GM19467 (cell line): ENCODE results near the gene ANKS1A.
A peak's percentile ranks its signal among the peaks of the same experiment; 100 is the strongest.
"Not testable (repeated sequence)": the region's sequence is repeated elsewhere in the genome, so short reads cannot be mapped to it uniquely, and the experiment has no call there.

Source experiments
- ATAC-seq: cut with Tn5 transposase; IDR thresholded peaks from one replicate; pipeline ENCODE4 v1.9.1; 2021; ENCODE audit warnings: mild to moderate bottlenecking, moderate library complexity; ENCODE audit not compliant: unreplicated experiment

The ANKS1A gene

DNA sequence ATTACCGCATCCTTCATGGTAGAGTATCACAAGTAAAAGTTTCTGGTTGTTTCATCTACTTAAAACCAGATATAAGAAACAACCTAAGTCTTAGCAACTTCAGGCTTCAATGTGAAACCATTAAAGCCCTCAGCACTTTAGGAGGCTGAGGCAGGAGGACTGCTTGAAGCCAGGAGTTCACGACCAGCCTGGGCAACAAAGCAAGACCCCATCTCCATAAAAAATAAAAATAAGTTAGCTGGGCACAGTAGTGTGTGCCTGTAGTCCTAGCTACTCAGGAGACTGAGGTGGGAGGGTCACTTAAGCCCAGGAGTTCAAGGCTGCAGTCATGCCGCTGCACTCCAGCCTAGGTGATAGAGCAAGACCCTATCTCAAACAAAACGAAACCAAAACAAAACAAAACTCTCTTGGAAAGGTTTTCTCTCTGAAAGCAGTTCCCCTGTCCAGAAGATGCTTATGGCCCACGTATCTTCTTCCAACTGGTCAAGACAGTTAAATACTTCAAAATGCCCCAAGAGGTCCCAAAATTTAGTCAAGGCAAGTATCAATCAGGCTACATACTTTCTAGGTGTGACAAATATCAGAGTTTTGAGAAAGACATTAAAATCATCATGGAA, 11.1 kb upstream of the ANKS1A start:
- ATAC-seq: no peak

DNA sequence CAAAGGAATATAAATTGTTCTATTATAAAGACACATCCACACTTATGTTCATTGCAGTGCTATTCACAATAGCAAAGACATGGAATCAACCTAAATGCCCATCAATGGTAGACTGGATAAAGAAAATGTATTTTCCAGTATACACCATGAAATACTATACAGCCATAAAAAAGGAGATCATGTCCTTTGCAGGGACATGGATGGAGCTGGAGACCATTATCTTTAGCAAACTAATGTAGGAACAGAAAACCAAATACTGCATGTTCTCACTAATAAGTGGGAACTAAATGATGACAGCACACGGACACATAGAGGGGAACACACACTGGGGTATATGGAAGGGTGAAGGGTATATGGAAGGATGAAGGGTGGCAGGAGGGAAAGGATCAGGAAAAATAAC, 5.0 kb upstream of the ANKS1A start:
- not testable (repeated sequence) for ATAC-seq

DNA sequence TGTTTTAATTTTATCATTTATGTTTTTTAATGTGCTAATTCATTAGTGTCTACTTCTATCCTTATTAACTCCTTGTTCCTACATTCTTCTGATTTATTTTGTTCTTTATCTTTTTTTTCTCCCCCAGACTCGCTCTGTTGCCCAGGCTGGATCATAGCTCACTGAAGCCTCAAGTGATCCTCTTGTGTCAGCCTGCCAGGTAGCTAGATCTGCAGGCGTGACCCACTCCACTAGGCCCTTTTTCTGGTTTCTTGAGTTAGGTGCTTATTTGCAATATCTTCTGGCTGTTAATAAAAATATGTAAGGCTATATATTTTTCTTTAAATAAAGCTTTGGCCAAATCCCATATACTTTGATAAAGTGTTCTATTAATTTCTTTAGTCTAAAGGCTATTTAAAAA, 4.1 kb upstream of the ANKS1A start:
- no peak for ATAC-seq

DNA sequence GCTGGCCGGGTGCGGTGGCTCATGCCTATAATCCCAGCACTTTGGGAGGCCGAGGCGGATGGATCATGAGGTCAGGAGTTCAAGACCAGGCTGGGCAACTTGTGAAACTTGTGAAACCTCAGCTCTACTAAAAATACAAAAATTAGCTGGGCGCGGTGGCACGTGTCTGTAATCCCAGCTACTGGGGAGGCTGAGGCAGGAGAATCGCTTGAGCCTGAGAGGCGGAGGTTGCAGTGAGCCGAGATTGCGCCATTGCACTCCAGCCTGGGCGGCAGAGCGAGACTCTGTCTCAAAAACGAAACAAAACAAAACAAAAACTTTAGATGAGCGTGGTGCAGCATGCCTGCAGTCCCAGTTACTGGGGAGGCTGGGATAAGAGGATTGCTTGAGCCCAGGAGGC, 3.2 kb upstream of the ANKS1A start:
- ATAC-seq: not testable (repeated sequence)

DNA sequence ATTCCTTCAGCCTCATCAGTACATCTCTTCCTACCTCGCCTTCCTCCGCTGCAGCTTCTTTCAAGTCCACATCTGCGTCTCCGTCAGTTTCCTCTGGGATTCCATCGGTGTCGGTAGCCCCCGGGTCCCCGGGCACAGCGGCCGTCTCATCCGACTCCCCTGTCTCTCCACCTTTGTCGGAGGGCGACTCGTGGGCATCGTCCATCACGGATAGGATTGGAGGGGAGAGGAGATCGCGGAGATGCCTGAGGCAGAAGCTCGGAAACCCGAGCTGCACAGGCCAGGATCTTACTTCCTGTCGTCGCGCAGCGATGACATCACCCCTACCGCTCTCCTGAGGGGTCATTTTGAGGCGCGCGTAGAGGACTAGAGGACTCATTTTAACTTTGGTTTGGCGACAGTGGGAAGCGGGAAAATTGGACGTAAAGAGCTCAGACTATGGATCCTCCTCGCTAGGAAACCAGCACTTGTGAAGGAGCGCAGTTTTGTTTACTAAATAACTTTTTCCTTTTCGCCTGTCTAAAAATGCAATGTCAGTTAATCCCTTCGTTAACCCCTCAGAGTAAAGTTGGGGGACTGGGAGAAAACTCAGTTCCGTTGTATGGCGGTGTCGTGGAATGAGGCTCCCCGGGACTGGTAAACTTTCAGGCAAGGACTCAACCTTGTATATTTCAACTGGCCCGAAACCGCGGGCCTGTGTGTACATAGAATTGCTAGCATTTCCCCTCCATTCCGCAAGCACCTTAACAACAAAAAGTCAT, 1.1 kb upstream of the ANKS1A start, which contains the start of gene TAF11:
TSS of gene TAF11 (minus strand) at position 290 of the 761 bp plus-strand sequence. CDS start at position 205, 85 bp downstream.
- ATAC-seq: peak; percentile 72

DNA sequence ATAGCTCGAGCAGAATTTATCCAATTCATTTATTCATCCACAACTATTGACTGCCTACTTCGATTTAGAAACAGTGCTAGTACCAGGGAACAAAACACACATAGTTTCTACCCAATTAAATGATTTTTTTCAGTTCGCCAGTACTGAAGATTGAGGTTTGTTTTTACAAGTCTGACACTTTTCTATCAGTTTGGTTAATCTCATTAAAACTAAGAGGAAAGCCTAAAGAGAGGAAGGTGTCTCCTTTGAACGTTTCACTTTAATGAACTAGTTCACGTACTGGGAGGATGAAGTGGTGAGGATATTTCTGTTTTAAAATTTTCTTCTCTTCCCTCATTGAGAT, 570 bp upstream of the ANKS1A start:
- ATAC-seq: no peak

DNA sequence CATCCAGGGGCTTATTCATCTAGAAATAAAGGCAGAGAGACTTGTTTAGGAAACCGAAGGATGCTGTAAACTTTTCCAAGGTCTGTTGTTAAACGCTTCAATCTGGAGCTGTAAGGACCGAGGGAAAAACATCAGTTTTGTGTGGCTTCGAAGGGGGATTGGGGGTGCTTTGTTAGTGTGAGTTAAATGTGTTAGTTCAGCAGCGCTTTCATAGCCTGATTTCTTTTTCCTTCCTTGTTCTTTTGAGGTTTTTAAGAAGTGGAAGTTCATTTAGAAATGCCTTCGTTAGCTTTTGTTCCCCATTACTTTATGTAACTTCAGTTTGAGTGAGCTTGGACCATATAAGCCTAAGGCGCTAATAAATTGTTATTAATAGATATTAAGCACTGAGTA, 1.5 kb downstream of the ANKS1A start:
- ATAC-seq: no peak

DNA sequence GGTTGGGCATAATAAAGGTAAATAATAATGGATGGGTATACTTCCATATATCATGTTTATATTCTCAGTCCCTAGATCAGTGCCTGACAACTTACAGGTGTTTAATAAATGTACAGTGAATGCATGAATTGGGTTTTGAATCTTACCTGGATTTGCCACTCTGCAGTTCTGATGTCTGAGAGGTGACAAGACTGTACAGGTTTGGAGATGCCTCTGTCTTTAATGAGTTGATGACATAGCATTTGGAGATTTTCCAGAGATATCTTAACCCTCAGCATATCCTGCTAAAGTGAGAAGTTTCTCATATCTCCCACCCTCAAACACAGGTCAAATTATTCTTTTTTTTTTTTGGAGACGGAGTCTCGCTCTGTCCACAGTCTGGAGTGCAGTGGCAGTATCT, 2.2 kb downstream of the ANKS1A start:
- ATAC-seq: no peak

DNA sequence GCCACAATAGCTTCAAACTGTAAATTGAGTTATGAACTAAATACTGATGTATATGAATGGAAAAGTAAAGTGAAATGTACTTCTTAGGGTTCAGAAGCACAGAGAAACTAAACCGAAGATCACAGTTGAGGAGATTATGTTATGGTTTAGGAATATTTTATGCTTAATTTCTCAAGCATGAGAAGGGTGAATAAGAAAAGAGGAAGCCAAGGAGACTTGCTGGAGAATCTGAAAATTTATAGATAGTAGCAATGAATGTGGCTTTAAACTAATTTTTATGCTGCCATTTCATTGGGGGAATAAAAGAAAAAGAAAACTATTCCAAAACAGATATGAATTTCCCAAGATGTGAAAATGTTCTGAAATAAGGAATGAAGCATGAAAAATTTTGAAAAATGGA, 5.6 kb downstream of the ANKS1A start:
- no peak for ATAC-seq

DNA sequence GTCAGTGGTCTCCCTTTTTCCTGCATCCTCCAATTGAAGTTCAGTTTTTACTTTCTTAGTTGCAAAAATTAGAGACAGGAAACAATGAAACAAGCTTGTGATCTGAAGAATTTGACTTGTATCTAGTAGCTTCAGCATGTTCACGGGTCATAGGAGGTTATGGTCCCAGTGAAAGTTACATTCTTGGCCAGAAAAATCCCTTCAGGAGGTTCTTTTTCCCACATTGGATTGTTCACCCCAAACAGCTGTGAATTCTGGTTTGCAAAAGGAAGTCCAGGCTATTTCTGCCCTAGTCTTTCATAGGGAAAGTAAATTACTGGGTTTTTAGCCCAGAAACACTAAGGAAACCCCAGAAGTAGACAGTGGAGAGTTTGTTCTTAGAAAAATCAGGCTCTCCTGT, 8.1 kb downstream of the ANKS1A start:
- no peak for ATAC-seq

DNA sequence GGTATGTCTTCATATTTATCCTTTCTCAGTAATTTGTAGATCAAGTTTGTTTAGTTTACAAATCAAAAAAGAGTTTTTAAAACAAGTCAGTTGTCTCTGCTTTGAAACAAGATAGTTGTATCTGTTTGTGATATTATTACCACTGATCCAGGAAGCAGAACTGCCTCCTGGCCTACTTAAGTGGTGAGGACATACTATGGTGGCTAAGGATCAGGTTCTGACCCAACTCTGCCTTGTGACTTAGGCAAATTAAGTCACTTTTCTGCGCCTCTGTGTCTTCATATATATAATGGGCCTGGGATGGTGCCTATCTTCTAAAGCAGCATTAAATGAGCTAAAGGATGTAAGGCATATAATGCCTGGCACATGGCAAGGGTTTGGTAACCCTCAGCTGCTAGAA, 8.7 kb downstream of the ANKS1A start:
- no peak for ATAC-seq

DNA sequence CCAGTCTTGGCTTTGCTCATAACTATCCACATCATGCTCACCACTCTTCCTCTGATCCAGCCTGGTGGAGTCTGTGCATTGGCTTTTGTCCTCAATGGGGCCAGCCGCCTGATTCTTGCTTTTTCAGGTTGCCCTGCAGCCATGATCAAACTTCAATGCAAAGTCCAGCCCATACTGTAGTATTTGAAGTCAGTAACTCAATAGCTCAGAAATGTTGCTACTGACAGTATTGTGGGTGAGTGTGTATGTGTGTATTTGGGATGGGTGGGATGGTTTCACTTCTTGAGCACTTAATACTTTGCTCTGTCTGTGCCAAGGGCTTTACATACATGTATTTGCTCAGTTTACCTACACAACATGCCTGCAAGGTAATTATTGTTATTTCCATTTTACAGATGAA, 10.7 kb downstream of the ANKS1A start:
- not testable (repeated sequence) for ATAC-seq

DNA sequence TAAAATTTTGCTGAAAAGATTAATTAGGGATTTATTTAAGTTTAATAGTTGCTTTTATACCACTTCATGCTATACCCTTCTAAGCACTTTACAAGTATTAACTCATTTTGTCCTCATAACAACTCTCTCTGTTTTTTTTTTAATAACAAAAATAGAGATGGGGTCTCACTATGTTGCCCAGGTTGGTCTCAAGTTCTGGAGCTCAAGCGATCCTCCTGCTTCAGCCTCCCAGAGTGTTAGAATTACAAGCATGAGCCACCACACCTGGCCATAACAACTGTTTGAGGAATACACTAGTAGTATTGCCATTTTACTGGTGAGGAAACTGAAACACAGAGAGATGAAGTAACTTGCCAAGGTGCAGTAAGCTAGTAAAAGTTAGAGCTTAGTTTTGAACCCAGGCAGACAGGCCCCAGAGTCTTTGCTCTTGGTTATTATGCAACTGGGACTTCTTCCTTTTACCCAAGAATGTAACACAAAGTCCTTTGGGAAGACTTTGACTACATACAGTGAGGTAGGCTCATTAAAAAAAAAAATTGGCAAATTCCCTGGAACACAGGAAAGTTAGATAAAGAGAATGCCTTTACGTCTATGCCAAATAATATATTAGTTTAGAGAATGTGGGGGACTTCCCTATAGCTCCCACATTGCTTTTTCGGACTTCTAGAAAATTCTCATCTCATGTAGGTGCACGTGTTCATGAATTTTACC, 11.4 kb downstream of the ANKS1A start:
- ATAC-seq: no peak

DNA sequence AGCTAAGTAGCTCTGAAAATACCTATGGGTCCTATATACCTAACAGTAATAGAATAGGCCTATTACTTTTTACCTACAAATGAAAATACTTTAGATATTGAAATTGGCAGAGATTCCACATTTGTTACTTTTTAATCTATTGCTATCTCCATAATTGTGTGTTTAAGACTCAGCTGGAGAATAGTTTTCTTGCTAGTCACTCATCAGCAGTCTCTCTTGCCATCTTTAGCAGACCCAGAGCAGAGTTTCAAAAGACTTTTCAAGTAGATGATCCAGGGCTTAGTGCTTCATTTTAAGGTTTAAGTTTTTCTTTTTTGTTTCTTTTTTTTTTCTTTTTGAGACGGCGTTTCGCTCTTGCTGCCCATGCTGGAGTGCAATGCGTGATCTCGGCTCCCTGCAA, 12.9 kb downstream of the ANKS1A start:
- no peak for ATAC-seq

DNA sequence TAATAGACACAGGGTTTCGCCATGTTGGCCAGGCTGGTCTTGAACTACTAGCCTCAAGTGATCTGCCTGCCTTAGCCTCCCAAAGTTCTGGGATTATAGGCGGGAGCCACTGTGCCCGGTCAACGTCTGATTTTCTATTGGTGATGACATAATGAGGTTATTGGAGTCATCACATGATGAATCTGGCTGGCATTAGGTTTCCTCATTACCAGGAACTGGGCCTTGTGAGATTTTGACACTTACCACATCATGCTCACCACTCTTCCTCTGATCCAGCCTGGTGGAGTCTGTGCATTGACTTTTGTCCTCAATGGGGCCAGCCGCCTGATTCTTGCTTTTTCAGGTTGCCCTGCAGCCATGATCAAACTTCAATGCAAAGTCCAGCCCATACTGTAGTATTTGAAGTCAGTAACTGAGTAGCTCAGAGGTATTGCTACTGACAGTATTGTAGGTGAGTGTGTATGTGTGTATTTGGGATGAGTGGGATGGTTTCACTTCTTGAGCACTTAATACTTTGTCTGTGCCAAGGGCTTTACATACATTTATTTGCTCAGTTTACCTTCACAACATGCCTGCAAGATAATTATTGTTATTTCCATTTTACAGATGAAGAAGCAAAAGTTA, 16.0 kb downstream of the ANKS1A start:
- ATAC-seq: no peak

DNA sequence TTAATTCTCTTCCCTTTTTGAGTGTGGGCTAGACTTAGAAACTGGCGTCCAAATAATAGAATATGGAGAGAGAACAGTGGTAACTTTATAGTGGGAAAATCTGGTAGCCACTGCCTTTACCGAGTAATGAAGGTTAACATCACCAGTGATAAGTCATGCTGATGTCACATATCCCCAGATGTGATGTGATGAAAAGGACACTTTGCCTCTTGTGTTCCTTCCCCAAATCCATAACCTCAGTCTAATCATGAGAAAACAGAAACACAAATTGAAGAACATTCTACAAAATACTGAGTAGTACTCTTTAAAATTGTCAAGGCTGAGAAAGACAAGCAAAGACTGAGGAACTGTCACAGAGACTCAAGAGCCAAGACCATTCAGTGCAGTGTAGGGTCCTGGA, 17.8 kb downstream of the ANKS1A start:
- no peak for ATAC-seq

DNA sequence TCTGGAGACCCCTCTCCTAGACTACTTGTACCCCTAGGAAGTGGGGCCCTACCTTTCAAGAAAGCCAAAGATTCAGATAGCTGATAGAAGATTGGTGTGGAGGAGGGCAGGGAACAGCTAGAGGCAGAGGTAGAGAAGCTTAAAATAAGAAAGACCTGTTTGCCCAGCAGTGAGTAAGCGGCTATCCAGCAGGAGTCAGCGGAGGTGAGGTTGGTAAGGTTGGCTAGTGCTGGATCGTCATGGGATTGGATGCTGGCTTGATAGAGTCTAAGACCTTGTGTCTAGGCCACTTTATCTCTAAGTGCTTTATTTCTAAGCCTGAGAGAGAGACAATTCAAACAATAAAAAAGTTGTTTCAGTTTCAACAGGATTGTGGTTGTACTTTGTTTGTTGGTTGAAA, 19.1 kb downstream of the ANKS1A start:
- no peak for ATAC-seq

DNA sequence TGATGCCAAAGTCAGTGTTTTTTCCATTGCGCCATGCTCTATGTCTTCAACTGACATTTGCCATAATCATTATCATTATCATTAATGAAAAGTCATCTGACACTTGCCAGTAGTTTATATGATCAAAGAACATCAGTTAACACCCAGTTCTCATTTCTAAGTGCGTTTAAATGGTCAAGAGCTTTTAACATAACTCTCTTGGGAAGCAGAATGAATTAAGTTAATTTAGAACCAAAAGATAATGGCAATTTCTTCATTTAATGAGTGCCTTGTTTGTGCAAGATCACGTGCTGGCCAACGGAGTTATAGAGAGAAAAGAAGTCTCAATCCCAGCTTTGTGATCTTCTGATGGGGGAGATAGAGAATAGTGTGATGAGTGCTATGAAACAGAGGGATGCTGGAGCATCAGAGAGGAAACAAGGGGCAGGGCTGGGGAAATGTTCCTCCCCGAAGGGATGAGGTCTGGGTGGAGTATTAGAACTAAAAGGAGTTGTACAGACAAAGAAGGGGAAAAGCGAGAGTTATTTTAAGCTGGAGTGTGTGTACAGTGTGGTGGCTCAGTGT, 20.3 kb downstream of the ANKS1A start:
- ATAC-seq: no peak

DNA sequence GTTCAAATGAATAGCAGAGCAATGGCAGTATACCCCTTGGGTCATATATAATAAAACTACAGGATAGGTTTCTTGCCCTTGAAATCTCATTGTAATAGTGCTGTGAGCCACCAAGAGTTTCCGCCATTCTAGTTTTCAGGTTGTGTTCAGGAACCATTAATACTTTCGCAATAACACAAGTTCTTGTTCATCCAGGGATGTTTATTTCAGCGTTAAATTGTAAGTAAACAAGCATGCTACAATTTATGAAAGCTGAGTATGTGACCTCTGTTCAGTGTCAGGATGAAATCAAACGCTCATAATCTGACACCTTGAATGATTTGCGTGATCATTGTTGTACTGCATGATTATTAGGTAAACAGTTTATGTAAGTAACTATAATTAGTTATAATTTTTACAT, 22.8 kb downstream of the ANKS1A start:
- ATAC-seq: no peak

DNA sequence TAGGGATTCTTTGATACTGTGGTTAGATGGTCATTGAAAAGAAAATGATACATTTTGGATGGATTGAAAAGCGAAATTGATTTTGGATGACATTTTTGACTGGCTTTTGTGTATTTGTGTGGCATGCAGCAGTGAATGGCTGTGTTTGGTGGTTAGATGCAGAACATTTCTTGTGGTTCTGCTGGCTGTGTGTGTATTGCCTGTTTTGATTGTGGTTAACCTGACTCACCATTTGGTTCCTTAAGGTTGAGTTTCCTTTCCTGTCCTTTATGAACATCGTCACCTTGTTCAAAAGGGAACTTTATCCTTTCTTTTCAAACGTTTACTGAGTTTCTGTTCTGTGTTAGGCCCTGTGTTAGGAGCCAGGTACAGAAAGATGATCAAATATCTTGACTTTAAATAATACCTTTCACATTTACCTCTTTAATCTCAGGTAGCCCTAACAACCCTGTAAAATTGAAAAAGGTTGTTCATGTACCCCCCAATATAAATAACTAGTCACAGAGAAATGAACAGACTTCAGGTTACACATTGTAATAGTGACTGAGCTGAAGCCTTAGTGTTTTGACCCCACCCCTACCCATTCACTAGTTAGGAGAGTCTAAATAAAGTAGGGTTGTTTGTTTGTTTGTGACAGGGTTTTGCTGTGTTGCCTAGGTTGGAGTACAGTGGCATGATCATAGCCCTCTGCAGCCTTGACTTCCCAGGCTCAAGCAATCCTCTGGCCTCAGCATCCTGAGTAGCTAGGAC, 23.8 kb downstream of the ANKS1A start:
- ATAC-seq: no peak

DNA sequence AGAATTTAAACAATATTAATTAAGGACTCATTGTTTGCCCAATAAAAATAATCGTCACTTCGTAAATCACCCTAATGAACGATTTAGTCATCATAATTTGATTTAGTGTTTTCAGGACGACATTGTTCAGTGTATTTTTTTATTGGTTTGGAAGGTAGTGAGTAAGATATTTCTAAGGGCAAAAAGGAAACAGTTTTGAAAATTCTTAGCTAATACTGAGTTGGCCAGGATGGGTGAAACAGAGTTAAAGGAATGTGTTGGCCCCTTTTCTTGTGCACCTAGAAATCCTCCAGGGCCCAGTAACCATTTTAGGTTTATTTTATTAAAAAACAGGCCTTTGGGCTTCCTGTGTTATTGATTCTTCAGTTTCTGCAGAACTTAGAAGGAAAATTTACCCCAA, 25.3 kb downstream of the ANKS1A start:
- no peak for ATAC-seq
